Hepatocyte (in vitro differentiated cells): Measurements from ENCODE around the gene ZNF358.

Source experiments
- CTCF ChIP-seq: fragments of 200-600 bp; sonication (generic); IDR thresholded peaks from 2 replicates; pipeline ENCODE4 v1.5.1; 2016; ENCODE audit warnings: antibody characterized with exemption, mild to moderate bottlenecking; ENCODE audit not compliant: poor library complexity
- EZH2 ChIP-seq: fragments of 200-600 bp; sonication (generic); IDR thresholded peaks from 2 replicates; pipeline ENCODE4 v1.6.1; 2016; ENCODE audit warnings: antibody characterized with exemption, mild to moderate bottlenecking, borderline replicate concordance

- TF ChIP-seq EZH2 (no peak), CTCF (no peak)
Observed at GRCh38 chr19:7515110-7515644, 726 bp upstream of the ZNF358 start.
